SK-MEL-5 (cell line): Measurements from ENCODE around the gene DNAH17. TPM values are rescaled to one million over a fixed set of nuclear protein-coding genes. Genes with fewer than 3 reads are reported as not detected.

Experiments
- DNase-seq: peaks from one replicate; pipeline ENCODE4 v3.0.0-alpha.2; 2016; ENCODE audit warnings: low read depth, low spot score
- in situ Hi-C: cut with HindIII; loops from 2 replicates; pipeline ENCODE4 v1.10.0; 2016; ENCODE audit warnings: low sequenced_read_pairs, high pct_unique_total_duplicates, low pct_unique_long_range_greater_than_20kb
- polyA plus RNA-seq, 2 experiments: library from polyadenylated mRNA; depleted of rRNA; stranded (reverse); fragments of >200 nt; gene quantifications; 2 replicates each; pipeline ENCODE4 v1.2.3, GENCODE V29; 2015
- total RNA-seq: library from RNA; depleted of rRNA; stranded (reverse); fragments of >200 nt; shearing (Covaris generic); gene quantifications from 2 replicates; pipeline ENCODE4 v1.2.3, GENCODE V29; 2014; rRNA removed

Gene DNAH17
- total RNA-seq = 0.05 and 0.24 TPM in 2 replicates
- polyA plus RNA-seq (2015; cell fraction: cytosol; rRNA removed) = 0.20 and 0.38 TPM in 2 replicates
- polyA plus RNA-seq (2015; cell fraction: nucleus; rRNA removed) = 0.51 and 0.53 TPM in 2 replicates

- in situ Hi-C loops = no loop called here
- DNase-seq = no peak
Measured at GRCh38 chr17:78577296-78577695, at the start of gene DNAH17. Gene DNAH17 (minus strand): TSS chr17:78577396. CDS start chr17:78575057, 2,339 bp downstream.

- DNase-seq = no peak
- in situ Hi-C loops = loop anchor here (25.0 kb wide), 1 partner anchor 88 kb away; no protein-coding TSS in a partner anchor
Measured at GRCh38 chr17:78624324-78625151, 47.3 kb upstream of the DNAH17 start.

- in situ Hi-C loops = loop anchor here (25.0 kb wide), 1 partner anchor 89 kb away; no protein-coding TSS in a partner anchor
Measured at GRCh38 chr17:78623541-78623940, 46.3 kb upstream of the DNAH17 start.

GRCh38 chr17:78622491-78623265, 45.5 kb upstream of the DNAH17 start:
- no peak for DNase-seq
- in situ Hi-C loops = loop anchor here (25.0 kb wide), 1 partner anchor 90 kb away; no protein-coding TSS in a partner anchor

More at GRCh38 chr17:78623541-78623940, 46.3 kb upstream of the DNAH17 start:
- DNase-seq = no peak

- no peak for DNase-seq
- in situ Hi-C loops = loop anchor here (25.0 kb wide), 1 partner anchor 90 kb away; no protein-coding TSS in a partner anchor
Measured at GRCh38 chr17:78621720-78622490, 44.7 kb upstream of the DNAH17 start.

- in situ Hi-C loops = loop anchor here (25.0 kb wide), 1 partner anchor 92 kb away; no protein-coding TSS in a partner anchor
- DNase-seq = no peak
Measured at GRCh38 chr17:78620099-78620498, 42.9 kb upstream of the DNAH17 start.

GRCh38 chr17:78619334-78619733, 42.1 kb upstream of the DNAH17 start:
- in situ Hi-C loops = loop anchor here (25.0 kb wide), 1 partner anchor 93 kb away; no protein-coding TSS in a partner anchor
- no peak for DNase-seq

- in situ Hi-C loops = loop anchor here (25.0 kb wide), 1 partner anchor 94 kb away; no protein-coding TSS in a partner anchor
- no peak for DNase-seq
Measured at GRCh38 chr17:78618264-78619066, 41.3 kb upstream of the DNAH17 start.

- no peak for DNase-seq
- in situ Hi-C loops = loop anchor here (25.0 kb wide), 1 partner anchor 95 kb away; no protein-coding TSS in a partner anchor
Measured at GRCh38 chr17:78617511-78618061, 40.4 kb upstream of the DNAH17 start.

- no peak for DNase-seq
- in situ Hi-C loops = loop anchor here (25.0 kb wide), 1 partner anchor 95 kb away; no protein-coding TSS in a partner anchor
Measured at GRCh38 chr17:78616946-78617345, 39.8 kb upstream of the DNAH17 start.

- DNase-seq = no peak
- in situ Hi-C loops = loop anchor here (25.0 kb wide), 1 partner anchor 97 kb away; no protein-coding TSS in a partner anchor
Measured at GRCh38 chr17:78615631-78616030, 38.4 kb upstream of the DNAH17 start.

- DNase-seq = peak; percentile 97
- in situ Hi-C loops = loop anchor here (25.0 kb wide), 1 partner anchor 99 kb away; no protein-coding TSS in a partner anchor
Measured at GRCh38 chr17:78613416-78613815, 36.2 kb upstream of the DNAH17 start.

GRCh38 chr17:78611607-78612006, 34.4 kb upstream of the DNAH17 start:
- DNase-seq = no peak
- in situ Hi-C loops = loop anchor here (25.0 kb wide), 1 partner anchor 101 kb away; no protein-coding TSS in a partner anchor

GRCh38 chr17:78610951-78611511, 33.8 kb upstream of the DNAH17 start:
- DNase-seq = no peak
- in situ Hi-C loops = loop anchor here (25.0 kb wide), 1 partner anchor 101 kb away; no protein-coding TSS in a partner anchor

GRCh38 chr17:78609191-78609641, 32.0 kb upstream of the DNAH17 start:
- DNase-seq = no peak
- in situ Hi-C loops = loop anchor here (25.0 kb wide), 1 partner anchor 103 kb away; no protein-coding TSS in a partner anchor
